ENCODE measurements around the gene ENOX2. TPM values are rescaled to one million over a fixed set of nuclear protein-coding genes. Genes with fewer than 3 reads are reported as not detected.

The ENOX2 gene
- total RNA-seq, 4 donors from 2014 or later = 1.5 to 10.4 (median 4.6) TPM

- 65% methylated on average over 4 of the region's 4 CpGs; no CpG with 5 or more reads in 1 of the 2 donors for WGBS, 2 donors (ENCODE audit: low coverage in 1 of 2)
- Histone ChIP-seq H3K27me3 (no peaks in the 10 kb centered on the region), H3K27ac (no peak overlapping the region), H3K9me3 (no peaks in the 10 kb centered on the region), H3K4me3 (no peak overlapping the region), H3K4me1 (no peaks in the 10 kb centered on the region), H3K36me3 (peaks cover 0 to 2% (median 0%) of the 10 kb centered on the region in 4 donors)
- TF ChIP-seq CTCF (IDR thresholded peaks at IDR 0.05) = no peak
- TF ChIP-seq POLR2A (IDR thresholded peaks at IDR 0.05) = no peak
- TF ChIP-seq EP300 (IDR thresholded peaks at IDR 0.05; ENCODE audit: low read depth) = no peak
- TF ChIP-seq POLR2AphosphoS5 (IDR thresholded peaks at IDR 0.05) = no peak
- intact Hi-C loops (cut with DNase I; ENCODE audit: low total_unique reads) = no loop called here
- DNase-seq = no peak
- in situ Hi-C loops (cut with MboI; ENCODE audit: low pct_ligation_motif_present in 1 of 4, low pct_unique_long_range_greater_than_20kb in 1 of 4, low sequenced_read_pairs in 3 of 4) = no loop called here
Measured at GRCh38 chrX:130788786-130789581, 114.0 kb downstream of the ENOX2 start.

GRCh38 chrX:130786030-130786429 lies 117.0 kb downstream of the ENOX2 start:
- H3K9me3 ChIP-seq = no peaks in the 10 kb centered on the region
- H3K36me3 ChIP-seq = peaks cover 0 to 2% (median 0%) of the 10 kb centered on the region in 4 donors
- 88 to 100% methylated on average over 2 of the region's 2 CpGs for whole genome bisulfite sequencing, 2 donors (ENCODE audit: low coverage in 1 of 2)
- TF ChIP-seq POLR2A (IDR thresholded peaks at IDR 0.05) (no peak), CTCF (IDR thresholded peaks at IDR 0.05) (no peak), POLR2AphosphoS5 (IDR thresholded peaks at IDR 0.05) (no peak), EP300 (IDR thresholded peaks at IDR 0.05; ENCODE audit: low read depth) (no peak)
- in situ Hi-C loops (cut with MboI; ENCODE audit: low pct_ligation_motif_present in 1 of 4, low pct_unique_long_range_greater_than_20kb in 1 of 4, low sequenced_read_pairs in 3 of 4) (no loop called here), intact Hi-C loops (cut with DNase I; ENCODE audit: low total_unique reads) (no loop called here)
- H3K27ac ChIP-seq = no peak overlapping the region
- DNase-seq = no peak
- H3K4me3 ChIP-seq = no peak overlapping the region
- H3K4me1 ChIP-seq = no peaks in the 10 kb centered on the region
- H3K27me3 ChIP-seq = no peaks in the 10 kb centered on the region

GRCh38 chrX:130778773-130779172 lies 124.2 kb downstream of the ENOX2 start:
- no peak for DNase-seq
- Histone ChIP-seq H3K4me1 (no peaks in the 10 kb centered on the region), H3K36me3 (no peaks in the 10 kb centered on the region), H3K4me3 (no peak overlapping the region), H3K9me3 (no peaks in the 10 kb centered on the region), H3K27me3 (no peaks in the 10 kb centered on the region), H3K27ac (no peak overlapping the region)
- in situ Hi-C loops (cut with MboI; ENCODE audit: low pct_ligation_motif_present in 1 of 4, low pct_unique_long_range_greater_than_20kb in 1 of 4, low sequenced_read_pairs in 3 of 4) (no loop called here), intact Hi-C loops (cut with DNase I; ENCODE audit: low total_unique reads) (no loop called here)
- no peak for TF ChIP-seq CTCF (IDR thresholded peaks at IDR 0.05)
- TF ChIP-seq POLR2AphosphoS5 (IDR thresholded peaks at IDR 0.05) = no peak
- 67 to 84% methylated on average over 1 to 3 of the region's 3 CpGs for WGBS, 2 donors (ENCODE audit: low coverage in 1 of 2)

- H3K4me3 ChIP-seq = no peak overlapping the region
- no peak overlapping the region for H3K27ac ChIP-seq
- intact Hi-C loops (cut with DNase I; ENCODE audit: low total_unique reads) = no loop called here
- no peak for TF ChIP-seq EP300 (IDR thresholded peaks at IDR 0.05; ENCODE audit: low read depth)
- no peak for TF ChIP-seq CTCF (IDR thresholded peaks at IDR 0.05)
- TF ChIP-seq POLR2A (IDR thresholded peaks at IDR 0.05) = no peak
- TF ChIP-seq POLR2AphosphoS5 (IDR thresholded peaks at IDR 0.05) = no peak
- no peaks in the 10 kb centered on the region for H3K36me3 ChIP-seq
- no peaks in the 10 kb centered on the region for H3K4me1 ChIP-seq
- no peak for DNase-seq
- WGBS, 2 donors (ENCODE audit: low coverage in 1 of 2) = 76% methylated on average over 1 of the region's 1 CpG; no CpG with 5 or more reads in 1 of the 2 donors
- in situ Hi-C loops (cut with MboI; ENCODE audit: low pct_ligation_motif_present in 1 of 4, low pct_unique_long_range_greater_than_20kb in 1 of 4, low sequenced_read_pairs in 3 of 4) = no loop called here
- H3K27me3 ChIP-seq = no peaks in the 10 kb centered on the region
- H3K9me3 ChIP-seq = no peaks in the 10 kb centered on the region
Measured at GRCh38 chrX:130775849-130776248, 127.2 kb downstream of the ENOX2 start.
